GM15510 (cell line): Measurements from ENCODE around the gene TMEM167A.

Experiments used
- POLR2A ChIP-seq: IDR thresholded peaks from 3 replicates; pipeline ENCODE4 v1.6.1; 2011; ENCODE audit warnings: borderline replicate concordance; ENCODE audit not compliant: insufficient read length; ENCODE audit errors: extremely low read depth

The TMEM167A gene

GRCh38 chr5:83026516-83026915, 50.7 kb downstream of the TMEM167A start:
- no peak for TF ChIP-seq POLR2A

DNA sequence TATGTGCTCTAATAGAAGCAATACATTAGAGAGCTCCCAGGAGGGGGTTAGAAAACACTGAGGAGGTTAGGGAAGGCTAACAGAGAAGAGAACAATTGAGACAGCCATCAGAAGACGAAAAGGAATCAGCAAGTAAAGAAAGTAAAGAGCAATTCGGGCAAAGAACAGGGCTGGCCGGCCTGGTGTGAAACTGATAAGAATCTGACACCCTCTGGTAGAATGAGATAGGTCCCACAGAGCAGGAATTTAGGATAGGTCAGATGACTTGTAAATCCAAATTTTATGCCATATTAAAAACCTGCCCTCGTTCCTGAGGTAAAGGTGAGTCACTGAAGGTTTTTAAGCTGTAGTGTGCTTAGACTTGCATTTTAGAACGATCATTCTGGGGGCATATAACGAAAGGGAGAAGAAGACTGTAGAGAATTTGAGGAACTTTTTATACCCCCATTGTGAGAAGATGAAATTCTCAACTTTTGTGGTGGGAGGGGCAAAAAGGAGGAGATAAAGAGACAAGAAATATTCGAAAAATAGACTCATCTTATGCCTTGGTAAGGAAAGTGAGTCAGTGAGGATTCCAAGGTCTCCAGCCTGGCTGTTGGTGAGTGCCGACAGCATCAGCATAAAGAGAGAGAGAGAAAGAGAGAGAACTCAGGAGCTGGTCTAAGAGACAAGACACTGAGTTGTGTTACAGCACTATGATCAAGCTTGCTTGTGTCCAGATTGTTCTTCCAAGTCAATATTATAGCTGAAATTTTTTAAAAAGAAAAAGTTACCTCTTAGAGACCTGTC, 51.3 kb downstream of the TMEM167A start:
- TF ChIP-seq POLR2A, result no peak

DNA sequence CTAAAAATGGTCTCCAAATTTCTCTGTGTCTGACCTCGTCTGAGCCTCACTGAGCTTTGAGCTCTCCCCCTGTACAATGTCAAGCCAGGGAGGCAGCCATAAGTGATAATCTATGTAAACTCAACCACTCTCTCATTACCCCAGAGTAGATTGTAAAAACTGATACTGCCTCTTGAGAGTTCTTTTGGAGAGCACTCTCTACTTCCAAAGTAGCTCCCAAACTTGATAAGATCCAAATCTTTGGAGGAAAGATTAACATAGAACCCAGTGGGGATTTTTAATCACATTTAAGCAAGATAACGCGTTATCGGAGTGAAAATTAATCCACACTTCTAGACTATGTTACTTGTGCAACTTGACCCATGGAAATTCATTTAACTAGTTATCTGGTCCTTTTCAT, 54.9 kb downstream of the TMEM167A start:
- no peak for TF ChIP-seq POLR2A

DNA sequence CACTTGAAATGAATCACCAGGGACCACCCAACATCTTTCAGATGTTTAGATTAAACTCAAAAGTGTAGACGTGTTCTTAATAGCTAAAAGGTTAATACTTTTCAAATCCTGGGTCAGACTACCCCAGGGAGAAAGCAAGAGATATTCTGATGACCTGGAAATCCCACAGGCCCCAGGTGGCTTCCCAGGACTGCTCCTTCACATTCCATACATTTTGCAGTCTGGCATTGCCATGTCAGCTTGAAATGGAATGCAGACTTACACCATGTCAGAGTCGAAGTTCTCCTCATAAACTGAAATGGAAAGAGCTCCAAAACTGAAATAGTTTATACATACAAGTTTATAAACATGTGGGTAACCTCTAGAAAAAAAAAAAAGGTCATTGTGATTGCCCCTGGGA, 61.5 kb downstream of the TMEM167A start:
- no peak for TF ChIP-seq POLR2A

DNA sequence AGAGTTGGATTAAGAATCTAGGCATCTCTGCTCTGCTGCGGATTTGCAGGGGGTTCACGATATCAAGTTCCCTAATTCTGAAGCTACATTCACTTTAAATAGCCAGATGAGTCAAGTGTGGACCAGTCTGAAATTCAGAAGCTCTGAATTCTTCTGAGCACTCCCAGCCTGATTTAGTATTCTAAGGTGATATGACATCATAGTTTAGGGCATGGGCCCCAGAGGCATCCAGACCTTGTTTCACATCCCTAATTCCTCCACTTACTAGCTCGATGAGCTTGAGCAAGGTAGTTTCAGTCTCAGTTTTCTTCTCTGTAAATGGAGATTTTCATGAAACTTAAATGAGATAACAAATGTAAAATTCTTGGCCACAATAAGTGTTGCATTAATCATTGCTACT, 65.2 kb downstream of the TMEM167A start:
- TF ChIP-seq POLR2A, result no peak

GRCh38 chr5:83009408-83009807, 67.8 kb downstream of the TMEM167A start:
- TF ChIP-seq POLR2A, result no peak

- no peak for TF ChIP-seq POLR2A
Observed at GRCh38 chr5:83007755-83008154, 69.4 kb downstream of the TMEM167A start.

GRCh38 chr5:83006683-83007283, 70.4 kb downstream of the TMEM167A start:
- no peak for TF ChIP-seq POLR2A

DNA sequence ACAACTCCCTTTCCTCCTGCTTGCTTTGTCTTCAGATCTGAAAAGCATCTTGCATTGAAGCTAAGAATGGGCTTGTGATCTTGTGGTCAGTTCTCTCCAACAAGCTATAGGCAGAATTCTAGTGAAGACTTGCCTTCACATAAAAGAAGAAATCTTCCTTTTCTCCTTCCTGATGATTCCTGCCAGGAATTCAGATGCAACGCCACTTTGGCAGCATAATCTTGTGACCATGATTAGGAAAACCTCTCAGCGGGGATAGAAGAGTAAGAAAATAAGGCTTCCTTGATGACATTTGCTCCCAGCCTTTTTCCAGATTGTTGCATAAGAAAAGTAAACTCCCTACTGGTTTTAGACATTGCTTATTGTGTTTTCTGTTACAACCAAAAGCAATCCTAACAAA, 73.4 kb downstream of the TMEM167A start:
- no peak for TF ChIP-seq POLR2A
